Measurements from ENCODE around the gene MUC2.

DNA sequence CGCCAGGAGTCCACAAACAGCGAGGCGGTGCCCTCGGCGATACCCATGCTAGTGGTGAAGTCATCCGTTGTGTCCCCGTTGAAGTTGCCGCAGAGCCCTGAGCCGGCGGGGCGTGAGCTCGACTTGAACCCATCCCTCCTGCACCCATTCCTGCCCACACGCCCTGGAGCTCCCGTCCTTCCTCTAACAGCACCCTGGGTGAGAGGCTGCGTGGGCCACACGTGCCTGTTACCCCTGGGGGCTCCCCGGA, 46.5 kb upstream of the MUC2 start:
- TF ChIP-seq, protein P1, sequence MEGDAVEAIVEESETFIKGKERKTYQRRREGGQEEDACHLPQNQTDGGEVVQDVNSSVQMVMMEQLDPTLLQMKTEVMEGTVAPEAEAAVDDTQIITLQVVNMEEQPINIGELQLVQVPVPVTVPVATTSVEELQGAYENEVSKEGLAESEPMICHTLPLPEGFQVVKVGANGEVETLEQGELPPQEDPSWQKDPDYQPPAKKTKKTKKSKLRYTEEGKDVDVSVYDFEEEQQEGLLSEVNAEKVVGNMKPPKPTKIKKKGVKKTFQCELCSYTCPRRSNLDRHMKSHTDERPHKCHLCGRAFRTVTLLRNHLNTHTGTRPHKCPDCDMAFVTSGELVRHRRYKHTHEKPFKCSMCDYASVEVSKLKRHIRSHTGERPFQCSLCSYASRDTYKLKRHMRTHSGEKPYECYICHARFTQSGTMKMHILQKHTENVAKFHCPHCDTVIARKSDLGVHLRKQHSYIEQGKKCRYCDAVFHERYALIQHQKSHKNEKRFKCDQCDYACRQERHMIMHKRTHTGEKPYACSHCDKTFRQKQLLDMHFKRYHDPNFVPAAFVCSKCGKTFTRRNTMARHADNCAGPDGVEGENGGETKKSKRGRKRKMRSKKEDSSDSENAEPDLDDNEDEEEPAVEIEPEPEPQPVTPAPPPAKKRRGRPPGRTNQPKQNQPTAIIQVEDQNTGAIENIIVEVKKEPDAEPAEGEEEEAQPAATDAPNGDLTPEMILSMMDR (IDR thresholded peaks at IDR 0.05): no peak
- TF ChIP-seq POLR2A (IDR thresholded peaks at IDR 0.05): no peak
